Measurements from ENCODE around the gene NRN1L. TPM values are rescaled to one million over a fixed set of nuclear protein-coding genes. Genes with fewer than 3 reads are reported as not detected.
A peak's percentile ranks its signal among the peaks of the same experiment; 100 is the strongest.

NRN1L gene
- total RNA-seq, 4 donors from 2014 or later = 0.57 to 0.99 TPM; not detected in 2

DNA sequence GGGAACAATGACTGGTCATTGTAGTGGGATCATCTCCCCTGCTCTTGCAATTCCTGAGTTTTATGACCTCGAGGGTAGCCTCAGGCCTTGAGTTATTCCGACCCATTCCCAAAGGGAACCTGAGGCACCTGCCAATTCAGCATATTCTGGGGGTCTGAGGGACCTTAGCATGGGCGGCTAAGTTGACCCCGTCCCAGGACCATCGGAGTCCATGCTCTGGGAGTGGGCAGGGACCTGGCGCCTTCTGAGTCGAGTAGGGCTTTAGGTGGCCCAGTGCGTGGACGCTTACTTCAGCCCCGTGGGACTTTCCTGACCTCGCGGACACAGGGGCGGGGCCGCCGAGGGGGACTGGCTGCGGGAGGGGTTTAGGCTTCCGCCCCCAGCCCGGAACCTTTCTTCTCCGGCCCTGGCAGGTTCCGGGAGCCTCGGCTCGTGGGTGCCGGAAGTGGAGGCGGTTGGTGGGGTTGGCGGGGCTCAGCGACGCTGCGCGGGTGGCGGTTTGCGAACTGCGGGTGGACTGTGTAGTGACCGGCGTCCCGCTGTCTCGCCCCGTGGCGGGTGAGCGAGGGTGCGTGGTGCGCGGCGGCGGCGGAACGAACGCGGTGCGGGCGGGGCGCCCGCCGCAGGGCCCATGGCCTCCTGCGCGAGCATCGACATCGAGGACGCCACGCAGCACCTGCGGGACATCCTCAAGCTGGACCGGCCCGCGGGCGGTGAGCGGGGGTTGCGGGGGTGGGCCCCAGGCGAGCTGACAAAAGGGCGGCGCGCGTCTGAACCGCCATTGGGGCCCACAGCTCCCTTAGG, 11.9 kb upstream of the NRN1L start, which contains the start of gene EDC4:
Gene EDC4, plus strand, starts transcription at position 422 of the 804 bp plus-strand sequence. Its CDS starts 210 bp downstream, at position 632.
- Histone ChIP-seq H3K27me3 (no peaks in the 10 kb centered on the region), H3K36me3 (peaks cover 6 to 65% (median 38%) of the 10 kb centered on the region in 3 donors), H3K4me1 (peaks cover 20 to 45% (median 22%) of the 10 kb centered on the region in 3 donors), H3K27ac (peak within 1 kb of the TSS; percentile 86 to 92 (median 86)), H3K9me3 (no peaks in the 10 kb centered on the region), H3K4me3 (peak within 1 kb of the TSS; percentile 77 to 97 (median 90))
- DNase-seq = peak; percentile 16
- TF ChIP-seq POLR2A (IDR thresholded peaks at IDR 0.05) = peak in 2 of 4 donors; percentile 47 to 61
- TF ChIP-seq, protein P1, sequence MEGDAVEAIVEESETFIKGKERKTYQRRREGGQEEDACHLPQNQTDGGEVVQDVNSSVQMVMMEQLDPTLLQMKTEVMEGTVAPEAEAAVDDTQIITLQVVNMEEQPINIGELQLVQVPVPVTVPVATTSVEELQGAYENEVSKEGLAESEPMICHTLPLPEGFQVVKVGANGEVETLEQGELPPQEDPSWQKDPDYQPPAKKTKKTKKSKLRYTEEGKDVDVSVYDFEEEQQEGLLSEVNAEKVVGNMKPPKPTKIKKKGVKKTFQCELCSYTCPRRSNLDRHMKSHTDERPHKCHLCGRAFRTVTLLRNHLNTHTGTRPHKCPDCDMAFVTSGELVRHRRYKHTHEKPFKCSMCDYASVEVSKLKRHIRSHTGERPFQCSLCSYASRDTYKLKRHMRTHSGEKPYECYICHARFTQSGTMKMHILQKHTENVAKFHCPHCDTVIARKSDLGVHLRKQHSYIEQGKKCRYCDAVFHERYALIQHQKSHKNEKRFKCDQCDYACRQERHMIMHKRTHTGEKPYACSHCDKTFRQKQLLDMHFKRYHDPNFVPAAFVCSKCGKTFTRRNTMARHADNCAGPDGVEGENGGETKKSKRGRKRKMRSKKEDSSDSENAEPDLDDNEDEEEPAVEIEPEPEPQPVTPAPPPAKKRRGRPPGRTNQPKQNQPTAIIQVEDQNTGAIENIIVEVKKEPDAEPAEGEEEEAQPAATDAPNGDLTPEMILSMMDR (IDR thresholded peaks at IDR 0.05) = peak in 1 of 6 experiments; percentile 17
- intact Hi-C loops (cut with DNase I) = no loop called here
- WGBS, 2 donors = 0 to 8% methylated on average over 2 to 17 of the region's 72 CpGs

DNA sequence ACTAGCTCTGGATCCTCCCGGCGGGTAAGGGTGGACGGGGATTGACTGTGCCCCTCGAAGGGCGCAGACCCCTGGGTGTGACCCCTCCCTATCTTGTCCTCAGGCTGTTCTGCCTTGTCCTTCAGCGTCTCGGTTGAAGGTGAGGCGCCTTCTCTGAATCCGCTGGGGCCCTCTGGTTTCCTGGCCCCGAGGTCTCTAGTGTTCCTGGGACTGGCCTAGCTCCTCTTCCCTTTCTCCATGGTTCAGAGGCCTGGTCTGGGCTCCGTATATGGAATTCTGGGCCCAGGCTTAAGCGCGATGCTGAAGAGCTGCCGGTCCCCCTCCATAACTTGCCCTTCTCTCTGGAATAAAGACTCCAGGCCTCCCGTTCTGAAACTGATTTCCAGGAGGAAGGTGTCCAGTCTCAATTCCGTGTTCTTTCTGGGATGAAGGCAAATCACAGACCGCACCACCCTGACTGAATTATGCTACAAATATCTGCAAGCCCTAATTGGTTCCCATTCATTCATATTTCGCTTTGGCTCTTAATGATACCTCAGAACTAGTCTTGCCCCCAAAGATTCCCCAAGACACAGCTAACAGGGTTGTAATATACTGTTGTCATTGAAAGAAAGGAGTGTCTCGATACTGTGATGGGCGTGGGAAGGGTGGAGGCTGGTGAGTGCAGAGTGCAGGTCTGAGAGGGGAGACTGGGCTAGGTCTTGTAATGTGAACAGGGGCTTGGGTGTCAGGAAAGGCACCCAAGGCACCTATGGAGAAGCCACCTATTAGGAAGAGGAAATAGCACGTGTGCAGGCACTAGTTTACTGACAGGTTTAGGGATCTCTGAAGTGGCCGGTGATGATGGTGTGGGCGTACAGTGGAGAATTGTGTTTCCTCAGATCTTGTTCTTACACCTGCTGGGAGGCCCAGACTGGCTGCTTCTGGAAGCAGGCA, 11.0 kb upstream of the NRN1L start:
- H3K4me1 ChIP-seq = peaks cover 20 to 45% (median 22%) of the 10 kb centered on the region in 3 donors
- intact Hi-C loops (cut with DNase I) = no loop called here
- H3K27me3 ChIP-seq = no peaks in the 10 kb centered on the region
- no peak for DNase-seq
- H3K36me3 ChIP-seq = peaks cover 14 to 65% (median 39%) of the 10 kb centered on the region in 3 donors
- no peaks in the 10 kb centered on the region for H3K9me3 ChIP-seq
- TF ChIP-seq POLR2A (IDR thresholded peaks at IDR 0.05) = no peak
- TF ChIP-seq, protein P1 (IDR thresholded peaks at IDR 0.05) = no peak
- 13 to 16% methylated on average over 11 to 18 of the region's 23 CpGs for WGBS, 2 donors
- H3K4me3 ChIP-seq = peak overlapping the region; percentile 77 to 97 (median 90)
- H3K27ac ChIP-seq = peak overlapping the region; percentile 86 to 92 (median 86)

DNA sequence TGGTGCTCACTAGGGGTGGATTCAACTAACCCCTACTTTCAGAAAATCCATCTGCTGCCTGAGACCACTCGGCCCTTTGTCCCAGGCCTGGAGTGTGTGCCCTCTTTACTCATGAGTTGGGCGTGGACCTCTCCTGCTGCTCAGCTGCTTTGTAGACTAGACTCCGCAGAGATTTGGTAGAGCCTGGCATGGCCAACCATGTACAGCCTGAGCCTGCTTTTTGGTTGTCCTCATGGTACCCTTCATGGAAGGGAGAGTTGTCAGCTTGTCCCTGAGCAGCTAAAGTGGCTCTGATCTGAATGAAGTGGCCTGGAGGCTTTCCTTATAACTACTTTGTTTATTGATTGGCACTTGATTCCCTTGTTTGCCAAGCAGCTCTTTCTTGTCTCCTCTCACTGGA, 10.3 kb upstream of the NRN1L start:
- intact Hi-C loops (cut with DNase I) = no loop called here
- Histone ChIP-seq H3K36me3 (peaks cover 21 to 65% (median 43%) of the 10 kb centered on the region in 3 donors), H3K27ac (peak overlapping the region in 3 of 4 donors; percentile 86 to 92 (median 87)), H3K4me3 (peak overlapping the region in 3 of 4 donors; percentile 77 to 97 (median 90)), H3K9me3 (no peaks in the 10 kb centered on the region), H3K27me3 (no peaks in the 10 kb centered on the region), H3K4me1 (peaks cover 20 to 45% (median 22%) of the 10 kb centered on the region in 3 donors)
- no peak for DNase-seq
- TF ChIP-seq POLR2A (IDR thresholded peaks at IDR 0.05) = no peak
- TF ChIP-seq, protein P1 (IDR thresholded peaks at IDR 0.05) = no peak
- WGBS, 2 donors = 37 to 70% methylated on average over 2 to 3 of the region's 3 CpGs

DNA sequence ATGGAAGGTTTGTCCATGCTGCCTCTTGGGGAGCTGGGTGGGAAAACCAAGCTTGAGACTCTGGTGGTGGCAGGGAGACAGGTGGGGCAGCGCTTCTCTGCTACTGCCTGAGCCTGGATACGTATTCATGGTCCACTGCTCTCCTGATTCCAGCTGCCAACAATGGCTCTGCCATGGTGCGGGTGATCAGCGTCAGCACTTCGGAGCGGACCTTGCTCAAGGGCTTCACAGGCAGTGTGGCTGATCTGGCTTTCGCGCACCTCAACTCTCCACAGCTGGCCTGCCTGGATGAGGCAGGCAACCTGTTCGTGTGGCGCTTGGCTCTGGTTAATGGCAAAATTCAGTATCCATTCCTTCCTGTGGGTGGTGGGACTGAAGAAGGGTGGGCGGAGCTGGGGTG, 7.6 kb upstream of the NRN1L start:
- no peak for TF ChIP-seq POLR2A (IDR thresholded peaks at IDR 0.05)
- TF ChIP-seq, protein P1 (IDR thresholded peaks at IDR 0.05) = no peak

More for the DNA sequence above, 7.6 kb upstream of the NRN1L start:
- no peak for DNase-seq
- intact Hi-C loops (cut with DNase I) = no loop called here
- H3K4me3 ChIP-seq = no peak overlapping the region
- 92 to 94% methylated on average over 5 to 9 of the region's 11 CpGs for WGBS, 2 donors
- H3K27ac ChIP-seq = no peak overlapping the region
- no peaks in the 10 kb centered on the region for H3K9me3 ChIP-seq
- H3K27me3 ChIP-seq = no peaks in the 10 kb centered on the region
- H3K4me1 ChIP-seq = peaks cover 20 to 35% (median 22%) of the 10 kb centered on the region in 3 donors
- peaks cover 47 to 65% (median 58%) of the 10 kb centered on the region in 3 donors for H3K36me3 ChIP-seq

Measured in esophagus squamous epithelium (tissue), 5 donors.